ENCODE results near the gene SERTAD2.
A peak's percentile ranks its signal among the peaks of the same experiment; 100 is the strongest.

Gene SERTAD2

DNA sequence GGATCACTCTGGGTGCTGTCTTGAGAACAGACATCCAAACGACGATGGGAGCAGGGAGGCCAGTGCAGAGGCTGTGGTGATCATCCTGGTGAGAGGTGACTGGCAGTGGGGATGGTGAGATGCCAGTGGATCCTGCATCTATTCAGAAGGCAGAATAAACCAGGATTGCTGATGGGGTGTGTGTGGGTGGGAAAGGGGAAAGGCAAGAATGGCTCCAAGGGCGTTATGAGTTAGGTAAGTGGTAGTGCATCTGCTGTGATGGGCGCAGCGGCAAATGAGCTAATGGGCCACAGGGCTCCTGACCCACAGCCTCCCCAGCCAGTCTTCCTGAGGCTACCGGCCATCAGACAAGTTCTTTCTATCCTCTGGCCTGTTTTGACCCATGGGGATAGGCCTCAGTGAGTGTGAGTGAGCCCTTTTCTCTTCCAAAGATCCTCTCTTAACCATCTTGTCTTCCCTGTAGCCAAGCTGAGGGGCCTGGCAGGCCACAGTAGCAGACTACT is 29.6 kb downstream of the SERTAD2 start:
- TF ChIP-seq, protein P1, sequence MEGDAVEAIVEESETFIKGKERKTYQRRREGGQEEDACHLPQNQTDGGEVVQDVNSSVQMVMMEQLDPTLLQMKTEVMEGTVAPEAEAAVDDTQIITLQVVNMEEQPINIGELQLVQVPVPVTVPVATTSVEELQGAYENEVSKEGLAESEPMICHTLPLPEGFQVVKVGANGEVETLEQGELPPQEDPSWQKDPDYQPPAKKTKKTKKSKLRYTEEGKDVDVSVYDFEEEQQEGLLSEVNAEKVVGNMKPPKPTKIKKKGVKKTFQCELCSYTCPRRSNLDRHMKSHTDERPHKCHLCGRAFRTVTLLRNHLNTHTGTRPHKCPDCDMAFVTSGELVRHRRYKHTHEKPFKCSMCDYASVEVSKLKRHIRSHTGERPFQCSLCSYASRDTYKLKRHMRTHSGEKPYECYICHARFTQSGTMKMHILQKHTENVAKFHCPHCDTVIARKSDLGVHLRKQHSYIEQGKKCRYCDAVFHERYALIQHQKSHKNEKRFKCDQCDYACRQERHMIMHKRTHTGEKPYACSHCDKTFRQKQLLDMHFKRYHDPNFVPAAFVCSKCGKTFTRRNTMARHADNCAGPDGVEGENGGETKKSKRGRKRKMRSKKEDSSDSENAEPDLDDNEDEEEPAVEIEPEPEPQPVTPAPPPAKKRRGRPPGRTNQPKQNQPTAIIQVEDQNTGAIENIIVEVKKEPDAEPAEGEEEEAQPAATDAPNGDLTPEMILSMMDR (conservative IDR thresholded peaks at IDR 0.05; ENCODE audit: low read length) = no peak
- DNase-seq (ENCODE audit: low read depth) = no peak
- H3K4me3 ChIP-seq (ENCODE audit: low read length) = no peak overlapping the region

DNA sequence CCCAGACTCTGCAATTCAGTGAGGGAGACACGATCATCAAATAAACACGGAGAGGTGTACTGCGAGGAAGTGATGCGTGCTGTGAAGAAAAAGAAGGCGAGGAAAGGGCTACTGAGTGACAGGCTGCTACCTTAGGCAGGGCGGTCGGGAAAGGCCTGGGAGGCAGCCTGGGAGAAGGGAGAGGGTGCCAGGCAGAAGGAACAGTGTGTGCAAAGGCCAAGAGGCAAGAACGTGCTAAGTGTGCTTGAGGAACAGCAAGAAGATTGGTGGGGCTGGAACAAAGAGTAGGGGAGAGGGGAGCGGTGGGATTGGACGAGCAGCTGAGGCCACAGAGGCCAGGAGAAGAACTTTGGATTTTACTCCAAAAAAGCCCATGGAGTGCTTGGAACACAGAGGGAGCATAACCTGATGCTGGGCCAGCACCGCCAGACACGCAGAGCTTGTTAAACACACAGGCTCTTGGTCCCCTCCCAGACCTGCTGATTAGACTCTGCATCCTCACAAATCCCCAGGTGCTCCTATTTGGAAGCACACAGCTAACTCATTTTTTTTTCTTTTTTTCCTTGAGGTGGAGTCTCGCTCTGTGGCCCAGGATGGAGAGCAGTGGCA is 30.4 kb downstream of the SERTAD2 start:
- TF ChIP-seq, protein P1 (conservative IDR thresholded peaks at IDR 0.05; ENCODE audit: low read length) = no peak
- no peak overlapping the region for H3K4me3 ChIP-seq (ENCODE audit: low read length)
- DNase-seq (ENCODE audit: low read depth) = no peak

DNA sequence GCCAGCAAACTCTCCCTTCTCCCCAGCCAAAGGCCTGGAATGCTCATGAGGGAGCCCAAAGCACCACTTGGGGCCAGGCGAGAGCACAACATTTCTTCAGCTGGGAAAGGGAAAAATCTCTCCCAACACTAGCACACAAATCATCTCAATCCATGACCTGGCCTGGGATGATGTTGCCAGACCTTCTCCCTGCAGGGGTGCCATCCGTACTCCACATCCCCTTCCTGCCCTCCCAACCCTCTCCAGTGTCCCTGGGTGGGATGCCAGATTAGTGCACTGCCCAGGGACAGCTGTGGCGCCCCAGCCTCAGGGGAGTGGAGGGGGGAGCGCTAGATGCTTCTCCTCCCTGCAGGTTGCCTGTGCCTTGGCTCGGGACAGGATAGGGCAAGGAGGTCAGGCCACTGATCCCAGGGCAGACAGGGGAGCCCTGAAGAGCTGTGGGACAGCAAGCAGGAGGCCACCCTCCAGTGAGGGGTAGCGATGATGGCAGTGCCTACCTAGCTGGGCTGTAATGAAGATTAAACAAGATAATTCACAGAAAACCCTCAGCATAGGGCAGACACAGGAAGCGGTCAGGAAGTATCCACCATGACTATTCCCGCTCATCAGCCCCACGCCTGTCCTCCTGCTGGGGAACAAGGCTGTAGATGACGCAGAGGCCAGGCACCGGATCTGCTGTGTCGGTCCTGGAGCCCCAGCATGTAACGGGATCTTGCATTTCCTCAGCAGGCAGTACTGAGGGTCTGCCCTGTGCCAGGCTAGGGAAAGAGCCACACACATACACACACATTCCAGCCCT is 31.1 kb downstream of the SERTAD2 start:
- DNase-seq (ENCODE audit: low read depth) = no peak
- no peak overlapping the region for H3K4me3 ChIP-seq (ENCODE audit: low read length)
- TF ChIP-seq, protein P1 (conservative IDR thresholded peaks at IDR 0.05; ENCODE audit: low read length) = peak; percentile 46

DNA sequence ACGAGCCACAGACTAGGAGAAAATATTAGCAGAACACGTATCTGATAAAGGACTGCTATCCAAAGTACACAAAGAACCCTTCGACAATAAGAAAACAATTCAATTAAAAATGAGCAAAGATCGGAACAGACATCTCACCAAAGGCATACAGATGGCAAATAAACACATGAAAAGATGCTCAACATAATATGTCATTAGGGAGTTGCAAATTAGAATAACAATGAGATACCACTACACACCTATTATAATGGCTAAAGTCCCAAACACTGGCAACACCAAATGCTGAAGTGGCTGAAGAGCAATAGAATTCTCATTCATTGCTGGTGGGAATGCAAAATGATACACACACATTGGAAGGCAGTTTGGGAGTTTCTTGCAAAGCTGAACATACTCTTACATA is 33.1 kb downstream of the SERTAD2 start:
- no peak overlapping the region for H3K4me3 ChIP-seq (ENCODE audit: low read length)
- TF ChIP-seq, protein P1 (conservative IDR thresholded peaks at IDR 0.05; ENCODE audit: low read length) = no peak
- DNase-seq (ENCODE audit: low read depth) = no peak

DNA sequence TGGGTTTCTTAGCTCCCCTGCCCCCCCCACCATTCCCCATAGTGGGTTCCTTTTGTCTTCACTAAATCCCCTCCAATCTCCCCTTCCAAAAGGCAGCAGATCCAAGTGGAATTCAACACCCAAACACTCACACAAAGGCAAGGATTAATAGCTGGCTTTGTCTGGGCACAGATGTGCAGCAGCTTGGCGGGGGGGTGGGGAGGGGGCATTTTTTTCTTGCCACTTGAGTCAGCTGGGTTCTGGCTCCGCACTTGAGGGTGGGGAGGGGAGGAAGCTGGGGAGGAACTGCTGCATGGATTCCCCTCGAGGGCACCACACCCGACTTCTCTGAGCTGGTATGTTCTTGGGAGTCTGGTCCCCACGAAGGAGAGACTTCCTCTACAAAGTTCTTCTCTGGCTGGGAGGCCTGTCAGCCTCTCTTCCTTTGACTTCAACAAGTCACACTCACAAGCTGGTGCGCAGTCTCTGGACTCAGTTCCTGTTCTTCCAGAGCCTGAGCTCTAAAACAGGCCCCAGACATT is 36.0 kb downstream of the SERTAD2 start:
- H3K4me3 ChIP-seq (ENCODE audit: low read length) = no peak overlapping the region
- DNase-seq (ENCODE audit: low read depth) = no peak
- TF ChIP-seq, protein P1 (conservative IDR thresholded peaks at IDR 0.05; ENCODE audit: low read length) = no peak

DNA sequence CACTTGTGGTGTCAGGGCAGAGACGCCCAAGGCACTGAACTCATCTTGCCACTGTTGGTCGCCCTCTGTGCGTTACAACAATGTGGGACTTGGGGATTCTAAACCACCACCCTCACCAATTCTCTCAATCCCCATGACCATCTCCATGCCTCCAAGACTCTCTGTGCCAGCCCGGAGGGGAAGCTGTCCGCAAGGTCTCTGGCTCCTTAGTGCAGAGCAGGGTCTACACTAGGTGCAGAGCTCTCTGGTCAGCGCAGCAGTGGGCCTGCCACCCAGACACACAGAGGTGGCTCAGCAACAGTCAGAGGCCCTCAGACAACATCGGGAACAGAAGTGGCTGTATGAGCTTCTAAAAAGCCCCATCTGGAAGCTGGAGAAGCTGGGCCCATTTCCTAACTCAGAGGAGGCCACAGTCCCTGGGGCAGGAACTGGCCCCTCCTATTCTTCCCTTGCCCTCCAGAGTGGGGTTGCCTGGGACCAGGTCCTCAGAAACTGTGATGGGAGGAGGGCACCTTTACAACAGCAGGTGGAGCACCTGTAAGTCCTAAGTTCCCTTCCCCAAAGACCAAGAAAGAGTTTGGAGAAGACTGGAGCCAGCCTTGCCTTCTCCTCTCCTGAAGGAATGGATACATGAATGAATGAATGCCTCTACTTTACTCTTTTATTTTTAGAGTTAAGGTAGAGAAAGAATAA is 37.7 kb downstream of the SERTAD2 start:
- no peak overlapping the region for H3K4me3 ChIP-seq (ENCODE audit: low read length)
- TF ChIP-seq, protein P1 (conservative IDR thresholded peaks at IDR 0.05; ENCODE audit: low read length) = no peak
- DNase-seq (ENCODE audit: low read depth) = no peak
